ENCODE results near the gene RALGDS.
A peak's percentile ranks its signal among the peaks of the same experiment; 100 is the strongest.

RALGDS gene

GRCh38 chr9:133116346-133117231, 4.5 kb downstream of the RALGDS start:
- TF ChIP-seq ZFX (IDR thresholded peaks at IDR 0.05; ENCODE audit: borderline replicate concordance) = no peak
- no peak for TF ChIP-seq CTCF (IDR thresholded peaks at IDR 0.05)
- H3K27ac ChIP-seq = no peak overlapping the region

- TF ChIP-seq ZFX (IDR thresholded peaks at IDR 0.05; ENCODE audit: borderline replicate concordance) (no peak), CTCF (IDR thresholded peaks at IDR 0.05) (no peak)
- H3K27ac ChIP-seq = no peak overlapping the region
Measured at GRCh38 chr9:133115604-133116345, 5.3 kb downstream of the RALGDS start.

GRCh38 chr9:133114886-133115603, 6.0 kb downstream of the RALGDS start:
- peak overlapping the region; percentile 42 for H3K27ac ChIP-seq
- TF ChIP-seq CTCF (IDR thresholded peaks at IDR 0.05) (no peak), ZFX (IDR thresholded peaks at IDR 0.05; ENCODE audit: borderline replicate concordance) (no peak)

- H3K27ac ChIP-seq = peak overlapping the region; percentile 42
Measured at GRCh38 chr9:133113949-133114885, 6.8 kb downstream of the RALGDS start.

GRCh38 chr9:133113163-133113948, 7.7 kb downstream of the RALGDS start:
- TF ChIP-seq CTCF (IDR thresholded peaks at IDR 0.05) (no peak), ZFX (IDR thresholded peaks at IDR 0.05; ENCODE audit: borderline replicate concordance) (no peak)
- H3K27ac ChIP-seq = no peak overlapping the region

More at GRCh38 chr9:133113949-133114885, 6.8 kb downstream of the RALGDS start:
- no peak for TF ChIP-seq CTCF (IDR thresholded peaks at IDR 0.05)
- TF ChIP-seq ZFX (IDR thresholded peaks at IDR 0.05; ENCODE audit: borderline replicate concordance) = no peak

GRCh38 chr9:133112663-133113026, 8.4 kb downstream of the RALGDS start:
- no peak overlapping the region for H3K27ac ChIP-seq
- TF ChIP-seq CTCF (IDR thresholded peaks at IDR 0.05) = no peak
- TF ChIP-seq ZFX (IDR thresholded peaks at IDR 0.05; ENCODE audit: borderline replicate concordance) = no peak
